AG10803 (cell line): ENCODE measurements around the gene THAP7.
A peak's percentile ranks its signal among the peaks of the same experiment; 100 is the strongest.

Experiments
- DNase-seq: peaks from one replicate; pipeline ENCODE4 v3.0.0; 2010; ENCODE audit warnings: low read depth
- H3K4me3 ChIP-seq: 2 replicates; pipeline ENCODE4 v1.5.1; 2011; ENCODE audit warnings: mild to moderate bottlenecking, low read length, control low read depth
- CTCF ChIP-seq: conservative IDR thresholded peaks from 2 replicates; pipeline ENCODE4 v1.5.1; 2011; ENCODE audit warnings: mild to moderate bottlenecking, low read length, control low read depth, inconsistent platforms

THAP7 gene

GRCh38 chr22:21000987-21001600 is 824 bp downstream of the THAP7 start:
- DNase-seq = no peak
- no peak for TF ChIP-seq CTCF

GRCh38 chr22:21000207-21000986 is 1.5 kb downstream of the THAP7 start:
- no peak for DNase-seq
- peak overlapping the region; percentile 91 for H3K4me3 ChIP-seq
- no peak for TF ChIP-seq CTCF

More at GRCh38 chr22:21000987-21001600, 824 bp downstream of the THAP7 start:
- H3K4me3 ChIP-seq = peak overlapping the region; percentile 91

GRCh38 chr22:20999350-21000206 is 2.3 kb downstream of the THAP7 start:
- H3K4me3 ChIP-seq = no peak overlapping the region
- no peak for DNase-seq
- no peak for TF ChIP-seq CTCF

GRCh38 chr22:20998411-20999336 is 3.2 kb downstream of the THAP7 start:
- DNase-seq = no peak
- no peak overlapping the region for H3K4me3 ChIP-seq
- TF ChIP-seq CTCF = no peak

GRCh38 chr22:20997536-20998257 is 4.2 kb downstream of the THAP7 start:
- no peak for DNase-seq
- H3K4me3 ChIP-seq = no peak overlapping the region
- no peak for TF ChIP-seq CTCF
